OCI-LY7 (cell line): Measurements from ENCODE around the gene GLIS2. TPM values are rescaled to one million over a fixed set of nuclear protein-coding genes. Genes with fewer than 3 reads are reported as not detected.

ENCODE experiments used
- BruUV-seq: library from RNA; stranded (reverse); fragments of 400-500 nt; replicated peaks from 2 replicates; lab custom pipeline; 2021; lab: Mats Ljungman, UMichigan
- CTCF ChIA-PET: fragments of 300-600 bp; sonication (Branson Sonifier 250); formaldehyde crosslinking; loops from one replicate; lab custom pipeline; 2022; ENCODE audit warnings: antibody characterized with exemption; ENCODE audit not compliant: unreplicated experiment; lab: Charles Lee
- POLR2A ChIA-PET: fragments of 300-600 bp; sonication (Branson Sonifier 250); formaldehyde crosslinking; loops from one replicate; lab custom pipeline; 2022; ENCODE audit warnings: antibody characterized with exemption; lab: Charles Lee
- DNase-seq: peaks from one replicate; pipeline ENCODE4 v3.0.0-alpha.2; 2015; ENCODE audit warnings: low spot score
- H2AFZ ChIP-seq: fragments of 200-600 bp; sonication (generic), shearing (Covaris generic); 2 replicates; pipeline ENCODE4 v1.6.1; 2014; ENCODE audit warnings: mild to moderate bottlenecking, antibody characterized with exemption, low read length, moderate library complexity
- H3K27ac ChIP-seq: fragments of 200-600 bp; sonication (generic); 2 replicates; pipeline ENCODE4 v1.5.1; 2014; ENCODE audit warnings: mixed run types, low read depth, mild to moderate bottlenecking, moderate library complexity, low read length, inconsistent platforms; ENCODE audit not compliant: poor library complexity, severe bottlenecking
- H3K36me3 ChIP-seq: fragments of 200-600 bp; sonication (generic); 2 replicates; pipeline ENCODE4 v1.6.1; 2014; ENCODE audit warnings: mild to moderate bottlenecking, antibody characterized with exemption, low read length, moderate library complexity, mixed read lengths; ENCODE audit not compliant: insufficient read depth
- H3K4me1 ChIP-seq: fragments of 200-600 bp; sonication (generic); 2 replicates; pipeline ENCODE4 v1.5.1; 2014; ENCODE audit warnings: mild to moderate bottlenecking, low read length; ENCODE audit not compliant: insufficient read depth, poor library complexity, severe bottlenecking
- H3K4me2 ChIP-seq: fragments of 200-600 bp; sonication (generic); 2 replicates; pipeline ENCODE4 v1.6.1; 2014; ENCODE audit warnings: mild to moderate bottlenecking, low read length
- H3K4me3 ChIP-seq: fragments of 200-600 bp; sonication (generic); 2 replicates; pipeline ENCODE4 v1.5.1; 2014; ENCODE audit warnings: mild to moderate bottlenecking, low read depth, low read length; ENCODE audit not compliant: poor library complexity, severe bottlenecking
- H3K79me2 ChIP-seq: fragments of 200-600 bp; sonication (generic); 2 replicates; pipeline ENCODE4 v1.6.1; 2016; ENCODE audit warnings: low read depth, mild to moderate bottlenecking, low read length, moderate library complexity, mixed read lengths; ENCODE audit not compliant: insufficient read depth
- H3K9me2 ChIP-seq: fragments of 200-600 bp; sonication (generic); 2 replicates; pipeline ENCODE4 v1.6.1; 2016; ENCODE audit warnings: mild to moderate bottlenecking, low read length, mixed read lengths; ENCODE audit not compliant: insufficient read depth
- H3K9me3 ChIP-seq: fragments of 200-600 bp; sonication (generic); 2 replicates; pipeline ENCODE4 v1.6.1; 2014; ENCODE audit warnings: mild to moderate bottlenecking, mixed run types, low read length, mixed read lengths
- H4K20me1 ChIP-seq: fragments of 200-600 bp; sonication (generic); 2 replicates; pipeline ENCODE4 v1.6.1; 2014; ENCODE audit warnings: mild to moderate bottlenecking, antibody characterized with exemption, low read length, moderate library complexity, mixed read lengths; ENCODE audit not compliant: insufficient read depth
- EZH2phosphoT487 ChIP-seq: fragments of 200-600 bp; sonication (generic); IDR thresholded peaks from 2 replicates; pipeline ENCODE4 v1.6.1; 2018; ENCODE audit warnings: low read depth, borderline replicate concordance, mild to moderate bottlenecking, mixed run types, antibody characterized with exemption, low read length, moderate library complexity, mixed read lengths
- intact Hi-C: fragments of 100-400 bp; cut with micrococcal nuclease; formaldehyde crosslinking; loops from one replicate; pipeline ENCODE4 v1.10.0; 2022; ENCODE audit not compliant: unreplicated experiment
- total RNA-seq, 2 experiments: library from RNA; depleted of rRNA in 1 of 2; stranded (reverse); fragments of >200 nt in 1 of 2; shearing (Covaris generic) in 1 of 2; gene quantifications; 2 replicates each; pipeline ENCODE4 v1.2.3, GENCODE V29; 2014 to 2022
- TF ChIP-seq, protein P1 (sequence below): fragments of 200-600 bp; sonication (generic); conservative IDR thresholded peaks from 2 replicates; pipeline ENCODE4 v1.5.1; 2014; ENCODE audit warnings: mild to moderate bottlenecking, antibody characterized with exemption, low read length, moderate library complexity, mixed read lengths

GLIS2 gene
- total RNA-seq, 2 experiments from 2014 or later: 0.08 TPM; not detected in 1

DNA sequence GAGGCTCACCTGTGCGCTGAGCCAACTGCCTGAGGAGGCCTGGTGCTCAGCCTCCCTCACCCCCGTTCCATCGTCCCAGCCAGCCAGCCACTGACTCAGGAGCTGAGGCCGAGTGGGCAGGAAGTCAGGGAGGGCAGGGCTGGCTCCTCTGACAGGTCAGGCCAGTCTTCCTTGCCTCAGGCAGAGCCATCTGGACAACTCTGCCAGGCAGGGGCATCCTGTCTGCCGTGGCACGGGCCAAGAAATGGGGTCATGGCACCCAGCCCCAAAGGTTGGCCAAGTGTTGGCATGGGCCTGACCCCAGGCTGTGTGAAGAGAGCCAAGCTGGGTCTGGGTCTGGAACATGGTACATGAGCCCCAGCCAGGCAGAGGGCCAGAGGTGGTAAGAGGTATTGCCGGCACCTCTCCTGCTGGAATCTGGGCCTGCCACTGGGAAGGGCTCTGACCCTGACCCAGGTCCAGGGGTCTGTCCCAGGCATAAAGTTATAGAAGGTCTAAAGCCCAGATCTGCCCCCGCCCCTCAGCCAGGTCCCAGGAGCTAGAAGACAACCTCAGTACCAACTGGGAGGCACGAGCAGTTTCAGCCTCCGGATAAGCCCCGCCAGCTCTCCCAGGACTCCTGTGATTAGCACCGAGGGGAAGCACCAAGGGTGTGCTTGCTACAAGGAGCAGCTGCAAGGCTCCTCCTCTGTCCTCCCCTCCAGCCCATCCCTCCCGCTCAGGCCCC lies 53.3 kb downstream of the GLIS2 start:
- no peaks in the 10 kb centered on the region for H3K79me2 ChIP-seq
- BruUV-seq: no TSS peak
- H3K4me1 ChIP-seq: peaks cover 22% of the 10 kb centered on the region
- H3K9me2 ChIP-seq: no peaks in the 10 kb centered on the region
- no peak overlapping the region for H3K27ac ChIP-seq
- no peak overlapping the region for H2AFZ ChIP-seq
- no peak overlapping the region for H3K4me2 ChIP-seq
- intact Hi-C loops: no loop called here
- H4K20me1 ChIP-seq: peaks cover 6% of the 10 kb centered on the region; the same call in 1 of the 2 replicates
- TF ChIP-seq, protein P1, sequence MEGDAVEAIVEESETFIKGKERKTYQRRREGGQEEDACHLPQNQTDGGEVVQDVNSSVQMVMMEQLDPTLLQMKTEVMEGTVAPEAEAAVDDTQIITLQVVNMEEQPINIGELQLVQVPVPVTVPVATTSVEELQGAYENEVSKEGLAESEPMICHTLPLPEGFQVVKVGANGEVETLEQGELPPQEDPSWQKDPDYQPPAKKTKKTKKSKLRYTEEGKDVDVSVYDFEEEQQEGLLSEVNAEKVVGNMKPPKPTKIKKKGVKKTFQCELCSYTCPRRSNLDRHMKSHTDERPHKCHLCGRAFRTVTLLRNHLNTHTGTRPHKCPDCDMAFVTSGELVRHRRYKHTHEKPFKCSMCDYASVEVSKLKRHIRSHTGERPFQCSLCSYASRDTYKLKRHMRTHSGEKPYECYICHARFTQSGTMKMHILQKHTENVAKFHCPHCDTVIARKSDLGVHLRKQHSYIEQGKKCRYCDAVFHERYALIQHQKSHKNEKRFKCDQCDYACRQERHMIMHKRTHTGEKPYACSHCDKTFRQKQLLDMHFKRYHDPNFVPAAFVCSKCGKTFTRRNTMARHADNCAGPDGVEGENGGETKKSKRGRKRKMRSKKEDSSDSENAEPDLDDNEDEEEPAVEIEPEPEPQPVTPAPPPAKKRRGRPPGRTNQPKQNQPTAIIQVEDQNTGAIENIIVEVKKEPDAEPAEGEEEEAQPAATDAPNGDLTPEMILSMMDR: no peak
- no peak for TF ChIP-seq EZH2phosphoT487
- H3K9me3 ChIP-seq: no peaks in the 10 kb centered on the region
- no peak for DNase-seq
- peaks cover 25% of the 10 kb centered on the region for H3K36me3 ChIP-seq
- no peak overlapping the region for H3K4me3 ChIP-seq
- CTCF ChIA-PET: no interaction called here
- POLR2A ChIA-PET: no interaction called here

DNA sequence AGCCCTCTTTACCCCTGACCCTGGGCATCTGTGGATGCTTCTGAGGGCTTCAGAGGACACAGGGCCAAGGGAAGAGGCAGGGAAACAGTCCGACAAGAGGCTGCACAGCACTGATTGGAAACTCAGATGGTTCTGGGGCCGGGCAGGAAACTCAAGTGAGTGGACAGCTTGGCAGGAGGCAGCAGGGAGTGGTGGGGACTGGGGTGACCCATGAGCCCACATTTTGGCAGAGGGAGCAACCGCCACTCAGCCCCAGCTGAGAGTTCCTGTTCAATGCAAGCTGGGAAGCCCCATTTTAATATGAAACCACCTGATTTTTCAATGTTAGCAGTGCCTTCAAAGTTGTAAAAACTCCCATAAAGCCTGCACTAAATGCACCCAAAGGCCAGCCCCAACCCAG lies 54.3 kb downstream of the GLIS2 start:
- POLR2A ChIA-PET: interaction anchor here (0.5 to 1.3 kb wide), 2 partner anchors 17 to 25 kb away, joined by 3 read pairs; no protein-coding TSS in a partner anchor
- BruUV-seq: no TSS peak
- Histone ChIP-seq H3K27ac (no peak overlapping the region), H3K9me2 (no peaks in the 10 kb centered on the region), H3K79me2 (no peaks in the 10 kb centered on the region), H3K4me1 (peaks cover 22% of the 10 kb centered on the region), H3K9me3 (no peaks in the 10 kb centered on the region), H4K20me1 (peaks cover 6% of the 10 kb centered on the region; the same call in 1 of the 2 replicates), H3K4me3 (no peak overlapping the region), H3K36me3 (peaks cover 16% of the 10 kb centered on the region; the same call in 1 of the 2 replicates), H3K4me2 (no peak overlapping the region), H2AFZ (no peak overlapping the region)
- DNase-seq: no peak
- CTCF ChIA-PET: no interaction called here
- TF ChIP-seq, protein P1: no peak
- no peak for TF ChIP-seq EZH2phosphoT487
- intact Hi-C loops: no loop called here
